Fibroblast of skin of right biceps (primary cell): Measurements from ENCODE around the gene ZNF24.

Source experiments
- DNase-seq: peaks from one replicate; pipeline ENCODE4 v3.0.0-alpha.2; 2013

Gene ZNF24

DNA sequence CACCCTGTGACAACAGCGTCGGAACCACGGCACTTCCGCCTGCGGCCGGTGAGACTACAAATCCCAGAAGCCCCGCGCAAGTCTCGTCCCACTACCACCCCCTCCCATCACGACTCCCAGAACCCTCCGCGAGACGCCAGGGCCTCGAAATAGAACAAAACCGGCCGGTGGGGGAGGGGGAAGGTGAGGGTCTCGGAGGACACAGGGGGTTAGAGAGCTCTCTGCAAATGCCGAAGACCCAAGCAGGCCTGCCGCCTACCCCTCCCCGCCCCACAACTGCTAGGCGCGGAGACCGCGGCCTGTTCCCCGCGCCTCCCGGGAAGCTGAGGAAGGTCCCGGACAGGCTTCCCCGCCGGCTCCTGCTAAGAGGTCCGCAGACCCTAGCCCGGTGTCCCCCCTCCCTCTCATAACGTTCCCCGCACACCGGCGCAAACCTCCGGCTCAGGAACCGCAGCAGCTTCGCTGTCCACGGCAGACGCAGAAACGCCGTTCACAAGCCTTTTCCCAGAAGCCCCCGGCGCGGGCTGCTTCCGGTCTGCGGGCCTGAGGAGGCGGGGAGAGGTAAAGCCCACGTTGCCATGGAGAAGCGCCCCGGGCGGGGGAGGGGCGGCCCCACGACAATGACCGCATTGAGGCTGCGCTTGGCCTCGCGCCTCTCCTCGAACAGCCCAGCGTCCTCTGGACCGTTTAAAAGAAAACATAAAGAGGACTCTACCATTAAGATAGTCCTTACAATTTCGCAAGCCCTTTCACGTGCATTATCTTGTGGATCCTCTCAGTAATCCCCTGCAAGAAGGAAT lies at the start of gene ZNF24:
TSS of gene ZNF24 (minus strand) at position 485 of the 800 bp plus-strand sequence. CDS start 3,770 bp downstream, outside the sequence.
- DNase-seq, result peak; percentile 94

DNA sequence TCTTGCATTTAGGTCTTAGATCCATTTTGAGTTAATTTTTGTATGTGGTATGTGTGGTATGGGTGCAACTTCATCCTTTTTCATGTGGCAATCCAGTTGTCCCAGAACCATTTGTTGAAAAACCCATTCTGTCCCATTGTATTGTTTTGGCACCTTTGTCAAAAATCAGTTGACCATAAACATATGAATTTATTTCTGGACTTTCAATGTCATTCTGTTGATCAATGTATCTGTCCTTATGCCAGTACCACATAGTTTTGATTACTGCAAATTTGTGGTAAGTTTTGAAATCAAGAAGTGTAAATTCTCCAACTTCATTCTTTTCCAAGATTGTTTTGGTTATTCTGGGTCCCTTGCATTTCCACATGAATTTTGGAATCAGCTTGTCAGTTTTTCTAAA lies 49.5 kb upstream of the ZNF24 start:
- DNase-seq, result no peak

DNA sequence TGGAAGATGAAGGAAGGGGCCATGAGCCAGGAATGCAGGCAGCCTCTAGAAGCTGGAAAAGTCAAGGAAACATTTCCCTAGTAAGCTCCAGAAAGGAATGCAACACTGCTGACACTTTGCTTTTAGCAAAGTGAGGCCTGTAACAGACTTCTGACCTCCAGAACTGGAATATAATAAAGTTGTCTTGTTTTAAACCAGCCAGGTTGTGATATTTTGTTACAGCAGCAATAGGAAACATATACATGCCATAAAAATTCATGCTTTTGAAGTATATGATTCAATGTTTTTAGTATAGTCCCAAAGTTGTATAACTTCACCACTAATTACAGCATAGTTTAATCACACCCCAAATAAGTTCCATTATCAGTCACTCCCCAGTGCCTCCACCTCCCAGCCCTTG lies 48.2 kb upstream of the ZNF24 start:
- DNase-seq, result no peak

DNA sequence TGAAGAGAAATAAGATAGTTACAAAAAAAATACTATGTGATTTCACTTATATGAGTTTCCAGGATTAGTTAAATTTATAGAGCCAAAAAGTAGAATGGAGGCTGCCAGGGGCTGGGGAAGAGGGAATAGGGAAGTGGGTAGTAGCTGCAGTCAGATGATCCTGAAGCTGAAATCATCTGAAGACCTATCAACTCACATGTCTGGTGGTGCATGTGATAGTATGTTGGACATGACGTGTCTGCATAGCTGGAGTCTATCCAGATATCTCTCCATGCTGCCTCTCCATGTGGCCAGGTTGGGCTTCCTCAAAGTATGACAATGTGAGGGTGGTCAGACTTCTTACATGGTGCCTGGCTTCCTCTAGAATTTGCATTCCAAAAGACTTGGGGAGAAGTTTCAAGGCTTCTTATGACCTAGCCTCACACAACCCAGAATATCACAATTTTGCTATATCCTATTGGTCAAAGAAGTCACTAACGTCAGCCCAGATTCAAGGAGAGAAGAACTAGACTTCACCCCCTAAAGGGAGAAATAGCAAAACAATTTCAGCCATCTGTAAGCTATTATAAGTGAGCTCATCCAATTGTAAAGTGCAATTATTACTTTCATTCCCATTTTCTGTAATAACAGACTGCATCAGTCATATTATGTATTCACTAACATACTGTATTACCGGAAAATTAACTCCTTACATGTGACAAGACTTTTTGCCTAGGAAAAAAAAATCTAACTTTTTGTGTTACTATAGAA lies 46.9 kb upstream of the ZNF24 start:
- DNase-seq, result peak; percentile 20

DNA sequence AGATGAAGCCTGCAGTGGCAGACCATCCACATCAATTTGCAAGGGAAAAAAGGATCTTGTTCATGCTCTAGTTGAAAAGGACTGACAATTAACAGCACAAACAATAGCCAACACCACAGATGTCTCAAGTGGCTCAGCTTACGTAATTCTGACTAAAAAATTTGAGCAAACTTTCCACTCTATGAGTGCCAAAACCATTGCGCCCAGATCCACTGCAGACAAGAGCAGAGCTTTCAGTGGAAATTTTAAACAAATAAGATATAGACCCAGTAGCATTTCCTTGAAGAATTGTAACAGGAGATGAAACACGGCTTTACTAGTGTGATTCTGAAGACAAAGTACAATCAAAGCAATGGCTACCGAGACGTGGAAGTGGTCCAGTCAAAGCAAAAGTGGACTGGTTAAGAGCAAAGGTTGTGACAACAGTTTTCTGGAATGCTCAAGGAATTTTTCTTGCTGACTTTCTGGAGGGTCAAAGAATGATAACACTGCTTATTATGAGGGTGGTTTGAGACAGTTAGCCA lies 44.9 kb upstream of the ZNF24 start:
- DNase-seq, result peak; percentile 46

DNA sequence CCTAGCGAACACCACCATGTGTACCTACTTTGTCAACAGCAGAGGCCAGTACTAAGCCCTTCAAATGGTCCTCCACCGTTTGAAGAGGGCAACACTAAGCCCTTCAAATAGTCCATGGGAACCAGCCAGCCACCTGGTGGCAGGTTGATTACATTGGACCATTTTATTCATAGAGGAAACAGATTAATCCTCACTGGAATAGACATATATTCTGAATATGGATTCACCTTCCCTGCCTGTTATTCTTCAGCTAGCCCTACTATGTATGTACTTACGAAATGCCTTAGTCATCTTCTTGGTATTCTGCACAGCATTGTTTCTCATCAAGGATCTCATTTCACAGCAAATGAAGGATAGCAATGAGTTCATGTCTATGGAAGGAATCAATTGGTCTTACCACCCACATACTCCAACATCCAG lies 42.9 kb upstream of the ZNF24 start:
- peak; percentile 31 for DNase-seq

DNA sequence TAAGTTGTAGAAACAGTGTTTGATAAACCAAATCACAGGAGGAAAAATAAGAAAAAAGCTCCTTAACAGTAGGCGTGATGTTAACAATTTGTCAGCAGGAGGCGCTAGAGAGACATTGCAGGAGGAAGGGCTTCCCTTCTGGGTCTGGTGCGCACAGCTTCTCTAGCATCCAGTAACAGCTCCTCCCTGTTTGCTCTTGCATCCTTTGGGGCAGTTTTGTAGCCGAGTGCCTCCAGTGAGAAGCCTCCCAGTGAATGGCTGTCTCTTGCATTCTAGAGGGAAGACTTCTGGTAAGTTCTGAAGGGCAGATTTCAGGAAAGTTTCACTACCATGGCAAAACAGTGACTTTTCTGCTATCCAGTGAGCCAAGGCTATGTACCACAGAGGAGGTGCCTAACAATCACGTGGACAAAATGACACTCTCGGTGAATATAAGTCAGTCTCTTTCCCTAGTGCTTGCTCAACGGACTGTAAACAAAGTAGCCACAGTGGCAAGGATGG lies 42.4 kb upstream of the ZNF24 start:
- DNase-seq, result peak; percentile 67

DNA sequence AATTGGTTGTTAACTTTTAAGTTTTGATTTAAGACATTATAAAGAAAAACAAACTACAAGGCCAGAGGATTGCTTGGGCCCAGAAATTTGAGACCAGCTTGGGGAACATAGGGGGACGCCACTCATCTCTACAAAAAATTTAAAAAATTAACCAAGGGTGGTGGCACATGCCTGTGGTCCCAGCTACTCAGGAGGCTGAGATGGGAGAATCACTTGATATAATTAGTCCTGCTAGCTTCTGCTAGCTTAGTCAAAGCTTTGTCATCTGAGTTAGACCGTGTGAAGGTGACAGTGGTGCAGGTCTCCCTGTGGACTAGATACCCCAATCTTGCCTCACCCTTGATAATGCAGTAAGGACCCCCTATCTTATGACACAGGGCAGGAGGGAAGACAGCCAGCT lies 38.9 kb upstream of the ZNF24 start:
- DNase-seq, result no peak

DNA sequence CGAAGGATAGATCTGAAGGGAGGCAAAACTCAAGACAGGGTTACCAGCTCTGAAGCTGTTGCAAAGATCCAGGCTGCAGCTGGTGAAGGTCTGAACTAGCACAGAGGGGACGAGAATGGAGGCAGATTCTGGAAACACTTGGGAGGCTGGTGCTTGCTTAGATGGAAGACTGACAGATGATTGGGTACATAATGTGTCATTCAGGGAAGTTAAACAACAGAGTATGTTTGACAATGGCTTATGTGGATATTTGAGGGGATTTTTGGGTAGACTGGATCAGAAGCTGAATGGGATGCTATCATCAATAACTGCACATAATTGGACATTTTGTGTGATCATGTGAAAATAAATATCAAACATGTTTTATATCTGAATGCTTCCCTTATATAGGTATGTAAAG lies 35.2 kb upstream of the ZNF24 start:
- no peak for DNase-seq

DNA sequence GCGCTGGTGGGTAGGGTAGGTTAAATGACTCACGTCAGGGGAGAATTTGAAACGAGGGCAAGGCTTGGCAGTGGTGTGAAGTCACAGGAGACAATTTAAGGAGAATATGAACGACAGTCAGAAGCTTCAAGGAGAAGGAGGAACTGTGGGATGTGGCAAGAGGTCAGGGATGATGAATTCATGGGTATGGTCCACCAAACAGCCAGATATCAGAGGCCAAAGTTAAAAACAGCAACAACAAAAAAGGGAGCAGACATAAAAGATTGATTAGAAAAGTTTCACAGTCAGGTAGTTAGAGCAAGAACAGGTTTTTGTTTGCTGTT lies 34.3 kb upstream of the ZNF24 start:
- no peak for DNase-seq

DNA sequence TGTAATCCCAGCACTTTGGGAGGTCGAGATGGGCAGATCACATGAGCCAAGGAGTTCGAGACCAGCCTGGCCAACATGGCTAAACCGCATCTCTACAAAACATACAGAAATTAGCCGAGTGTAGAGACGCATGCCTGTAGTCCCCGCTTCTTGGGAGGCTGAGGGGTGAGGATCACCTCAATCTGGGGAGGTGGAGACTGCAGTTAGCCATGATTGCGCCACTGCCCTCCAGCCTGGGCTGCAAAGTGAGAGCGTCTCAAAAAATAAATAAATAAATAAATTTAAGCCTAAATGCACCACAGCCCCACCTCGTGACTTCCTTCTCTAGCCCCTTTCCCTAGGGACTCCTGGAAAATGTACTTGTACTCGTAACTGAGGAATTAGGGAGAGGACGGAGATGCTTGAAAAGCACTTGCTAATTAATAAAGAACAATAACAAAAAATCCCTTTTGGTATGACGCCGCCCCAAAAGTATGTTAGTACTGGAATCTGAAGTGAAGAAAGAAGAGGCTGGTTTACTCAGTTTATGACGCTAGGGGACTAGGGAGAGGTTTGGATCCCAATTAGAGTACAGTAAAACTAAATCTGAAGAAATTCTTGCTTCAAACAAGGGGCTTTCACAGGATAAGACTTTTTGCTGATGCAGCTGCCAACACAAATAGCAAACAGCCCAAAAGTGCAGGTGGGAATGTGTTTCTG lies 33.8 kb upstream of the ZNF24 start:
- DNase-seq, result peak; percentile 38

DNA sequence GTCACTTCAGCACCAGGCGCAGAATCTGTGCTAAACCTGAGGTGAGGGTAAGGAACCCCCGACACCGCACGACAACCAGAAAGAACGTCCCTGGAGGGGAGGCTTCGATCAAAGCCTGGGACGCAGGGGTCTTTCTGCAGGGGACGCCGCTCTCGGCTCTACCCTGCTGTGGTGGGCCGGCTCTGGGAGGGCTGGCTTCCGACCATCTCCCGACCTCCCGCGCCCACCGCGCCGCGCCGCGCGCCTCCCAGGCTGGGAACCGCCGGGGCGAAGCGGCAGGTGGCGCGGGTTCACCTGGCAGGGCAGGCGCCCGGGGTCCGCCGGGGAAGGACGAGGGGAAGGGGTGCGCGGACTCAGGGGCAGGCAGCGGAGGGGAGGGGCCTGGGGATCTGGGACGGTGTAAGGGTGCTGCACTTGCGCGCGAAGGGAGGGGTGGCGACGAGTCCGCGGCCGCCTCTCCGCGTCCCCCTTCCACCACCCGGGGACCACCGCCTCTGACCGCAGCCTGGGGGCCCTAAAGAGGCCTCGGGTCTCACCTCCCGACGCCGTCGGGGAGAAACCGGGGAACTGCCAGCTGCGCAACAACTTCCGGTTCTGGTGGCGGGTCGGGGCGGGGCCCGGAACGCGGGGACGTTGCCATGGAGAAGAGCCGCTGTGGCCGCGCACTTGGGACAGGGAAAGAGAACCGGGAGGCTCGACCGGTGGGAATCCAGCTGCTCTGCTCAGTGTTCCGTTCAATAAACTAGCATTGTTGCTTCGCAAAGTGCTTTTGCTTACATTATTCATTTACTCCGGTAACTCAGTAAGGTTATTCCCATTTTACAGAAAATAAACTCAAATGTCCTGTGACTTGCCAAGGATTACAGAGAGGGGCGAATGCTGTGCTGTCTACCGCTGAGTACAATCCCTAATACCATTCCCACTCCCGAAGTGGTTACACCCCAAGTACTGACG lies 32.8 kb upstream of the ZNF24 start, which contains the start of gene ZNF396:
TSS of gene ZNF396 (minus strand) at position 596 of the 954 bp plus-strand sequence. CDS start 3,045 bp downstream, outside the sequence.
- DNase-seq, result peak; percentile 53

DNA sequence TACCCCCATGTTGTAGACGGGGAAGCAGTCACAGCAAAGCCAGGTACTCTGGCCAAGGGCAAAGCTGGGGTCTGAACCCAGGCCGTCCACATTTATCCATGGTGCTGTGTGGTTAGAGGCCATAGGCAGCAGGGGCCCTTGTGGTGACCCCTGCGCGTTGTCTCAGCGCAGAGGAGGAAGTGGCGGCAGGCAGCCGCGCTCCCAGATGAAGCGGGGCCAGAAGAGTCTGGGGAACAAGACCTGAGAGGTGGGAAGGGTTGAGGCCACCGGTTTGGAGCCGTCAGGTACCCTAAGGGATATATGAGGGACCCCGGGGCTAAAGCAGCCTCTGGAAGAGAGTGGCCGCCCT lies 32.1 kb upstream of the ZNF24 start:
- no peak for DNase-seq

DNA sequence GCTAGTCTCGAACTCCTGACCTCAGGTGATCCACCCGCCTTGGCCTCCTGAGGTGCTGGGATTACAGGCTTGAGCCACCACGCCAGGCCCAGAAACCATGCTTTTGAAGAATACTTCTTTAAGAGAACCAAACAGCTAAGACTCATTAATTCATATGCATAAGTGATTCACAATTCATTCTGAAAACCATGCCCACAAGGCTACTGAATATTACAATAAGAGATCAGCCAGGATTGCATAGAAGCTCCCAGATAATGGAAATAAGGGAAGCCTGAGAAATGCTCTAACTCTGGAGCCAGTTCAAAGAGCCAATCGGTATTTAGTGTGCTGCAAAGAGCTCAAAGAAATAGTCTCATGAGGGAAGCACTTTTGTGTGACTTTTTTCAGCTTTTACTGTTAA lies 30.5 kb upstream of the ZNF24 start:
- no peak for DNase-seq

DNA sequence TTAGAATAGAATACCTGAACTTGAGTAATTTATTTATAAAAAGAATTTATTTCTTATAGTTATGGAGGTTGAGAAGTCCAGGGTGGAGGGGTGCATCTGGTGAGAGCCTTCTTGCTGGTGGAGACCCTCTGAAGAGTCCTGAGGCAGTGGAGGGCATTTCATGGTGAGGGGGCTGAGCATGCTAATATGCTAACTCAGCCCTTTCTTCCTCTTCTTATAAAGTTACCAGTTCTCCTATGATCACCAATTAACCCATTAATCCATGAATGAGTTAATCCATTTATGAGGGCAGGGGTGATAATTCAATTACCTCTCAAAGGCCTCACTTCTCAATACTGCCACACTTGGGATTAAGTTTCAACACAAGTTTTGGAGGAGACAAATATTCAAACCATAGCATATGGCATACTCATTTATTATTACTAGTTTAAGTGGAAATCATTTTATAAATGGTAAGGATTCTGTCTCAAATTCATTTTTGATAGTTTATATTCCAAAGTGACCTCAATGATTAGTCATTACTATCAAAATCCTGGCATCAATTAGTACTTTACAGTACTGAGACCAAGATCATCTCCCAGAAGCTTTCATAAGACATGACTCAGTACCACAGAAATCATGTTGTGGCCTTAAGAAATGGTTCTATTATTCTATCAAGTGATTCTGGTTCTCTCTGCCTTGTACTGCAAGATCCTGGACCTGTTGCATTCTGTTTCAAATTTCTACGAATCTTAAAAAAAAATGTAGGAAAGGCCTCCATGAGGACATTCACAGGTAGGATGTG lies 27.4 kb upstream of the ZNF24 start:
- peak; percentile 67 for DNase-seq

DNA sequence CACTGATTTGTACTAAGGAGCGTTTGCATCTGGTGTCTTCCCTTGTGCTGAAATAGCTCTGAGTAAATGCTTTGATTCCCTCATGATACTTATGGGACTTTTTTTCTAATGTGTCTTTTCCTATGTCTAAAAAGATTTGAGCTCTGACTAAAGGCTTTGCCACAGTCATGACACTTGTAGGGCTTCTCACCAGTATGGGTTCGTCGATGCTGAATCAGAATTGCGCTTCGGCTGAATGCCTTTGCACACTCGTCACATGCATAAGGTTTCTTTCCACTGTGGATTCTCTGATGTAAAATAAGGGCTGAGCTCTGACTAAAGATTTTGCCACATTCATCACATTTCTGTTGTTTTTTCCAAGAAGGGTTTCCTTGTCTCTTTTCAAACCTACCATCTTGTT lies 24.9 kb upstream of the ZNF24 start:
- DNase-seq, result peak; percentile 37

DNA sequence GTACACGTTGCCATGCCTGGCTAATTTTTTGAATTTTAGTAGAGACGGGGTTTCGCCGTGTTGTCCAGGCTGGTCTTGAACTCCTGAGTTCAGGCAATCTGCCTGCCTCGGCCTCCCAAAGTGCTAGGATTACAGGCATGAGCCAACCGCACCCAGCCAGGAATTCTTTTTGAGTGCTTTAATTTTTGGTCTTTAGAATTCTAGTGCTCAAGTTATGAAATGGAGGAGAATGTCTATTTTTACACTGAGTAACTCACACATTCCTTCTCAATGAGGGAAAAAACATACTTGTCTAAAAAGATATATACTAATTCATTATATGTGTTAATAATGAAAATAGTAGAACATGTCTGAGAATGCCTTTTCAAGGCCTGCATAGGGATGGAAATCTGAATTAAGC lies 24.4 kb upstream of the ZNF24 start:
- no peak for DNase-seq

DNA sequence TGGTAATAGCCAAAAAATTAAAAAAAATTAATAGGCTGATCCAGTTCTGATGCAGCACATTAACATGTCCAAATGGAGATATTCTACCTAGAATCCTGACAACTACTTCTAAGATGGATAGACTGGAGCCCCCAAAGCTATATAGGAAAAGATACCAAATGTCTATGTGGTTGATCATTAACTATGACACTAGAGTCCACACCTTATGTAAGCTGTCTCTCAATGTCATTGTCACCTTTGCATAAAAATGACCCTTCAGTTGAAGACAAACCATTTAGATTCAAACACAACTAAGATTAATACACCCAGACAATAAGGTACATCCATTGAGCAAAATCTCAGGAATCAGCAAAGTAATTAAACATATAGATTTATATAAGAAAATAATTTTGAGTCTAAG lies 18.3 kb upstream of the ZNF24 start:
- no peak for DNase-seq

DNA sequence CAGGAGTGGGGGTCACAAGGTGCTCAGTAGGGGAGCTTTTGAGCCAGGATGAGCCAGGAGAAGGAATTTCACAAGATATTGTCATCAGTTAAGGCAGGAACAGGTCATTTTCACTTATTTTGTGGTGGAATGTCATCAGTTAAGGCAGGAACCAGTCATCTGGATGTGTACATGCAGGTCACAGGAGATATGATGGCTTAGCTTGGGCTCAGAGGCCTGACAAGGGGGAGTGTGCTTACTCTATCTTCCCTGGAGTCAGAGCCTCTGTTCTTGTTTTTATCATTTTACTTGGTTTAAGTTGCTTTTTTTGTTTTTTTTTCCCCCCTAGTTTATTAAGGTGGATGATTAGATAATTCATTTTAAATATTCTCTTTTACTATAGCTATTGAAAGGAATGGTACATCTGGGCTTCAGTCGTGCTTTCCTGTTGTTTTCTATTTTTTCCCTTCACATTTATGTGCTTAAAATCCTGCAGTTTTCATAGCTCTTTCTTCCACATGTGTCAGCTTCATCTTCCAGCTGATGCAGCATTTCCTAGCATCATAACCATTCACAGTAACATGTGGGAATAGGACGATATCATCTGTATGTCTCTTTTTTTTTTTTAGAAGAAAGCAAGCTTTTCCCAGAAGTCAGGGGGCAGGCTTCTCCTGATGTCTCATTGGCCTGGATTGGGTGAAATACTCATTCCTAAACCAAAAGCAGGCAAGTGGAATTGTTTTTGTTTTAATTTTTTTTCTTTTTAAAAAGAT lies 17.5 kb upstream of the ZNF24 start:
- DNase-seq, result no peak

DNA sequence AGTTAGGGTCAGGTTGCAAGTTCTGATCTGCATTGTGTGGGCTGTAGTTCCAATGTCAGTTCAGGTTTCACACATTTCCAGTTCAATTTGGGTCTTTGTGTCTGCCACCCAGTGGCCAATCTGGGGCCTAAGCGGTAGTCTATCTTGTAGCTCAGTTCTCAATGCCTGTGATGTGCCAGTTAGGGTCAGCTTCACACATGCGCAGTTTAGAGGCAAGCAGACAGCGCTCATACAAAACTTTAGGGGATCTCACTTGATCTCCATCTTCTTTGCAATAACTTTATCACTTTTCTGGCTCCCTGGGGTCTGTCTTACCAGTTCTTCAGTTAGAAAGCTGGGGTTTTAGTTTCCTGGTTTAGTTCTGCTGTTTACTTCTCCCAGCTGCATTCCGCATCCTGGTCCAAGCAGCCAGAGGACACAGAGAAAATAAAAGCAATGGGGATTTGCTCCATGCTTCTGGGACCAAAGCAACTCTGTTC lies 11.0 kb upstream of the ZNF24 start:
- DNase-seq, result peak; percentile 74
